Epidermal melanocyte (primary cell): ENCODE results near the gene MOXD1.
"Not testable (repeated sequence)": the region's sequence is repeated elsewhere in the genome, so short reads cannot be mapped to it uniquely, and the experiment has no call there.

Experiments used
- DNase-seq: peaks from one replicate; pipeline ENCODE4 v3.0.0; 2011; ENCODE audit warnings: low spot score; ENCODE audit not compliant: insufficient read length

The MOXD1 gene

GRCh38 chr6:132354517-132355167, 46.6 kb downstream of the MOXD1 start:
- no peak for DNase-seq

GRCh38 chr6:132351986-132352385, 49.3 kb downstream of the MOXD1 start:
- not testable (repeated sequence) for DNase-seq

- no peak for DNase-seq
Observed at GRCh38 chr6:132348231-132348630, 53.0 kb downstream of the MOXD1 start.

GRCh38 chr6:132344811-132345210, 56.5 kb downstream of the MOXD1 start:
- DNase-seq: no peak

GRCh38 chr6:132341646-132342045, 59.6 kb downstream of the MOXD1 start:
- no peak for DNase-seq

GRCh38 chr6:132334521-132334885, 66.8 kb downstream of the MOXD1 start:
- no peak for DNase-seq

- peak; percentile 26 for DNase-seq
Observed at GRCh38 chr6:132333639-132334520, 67.4 kb downstream of the MOXD1 start.

GRCh38 chr6:132330759-132331158, 70.5 kb downstream of the MOXD1 start:
- DNase-seq: no peak

GRCh38 chr6:132322398-132322797, 78.9 kb downstream of the MOXD1 start:
- DNase-seq: no peak

- DNase-seq: no peak
Observed at GRCh38 chr6:132320007-132320406, 81.3 kb downstream of the MOXD1 start.

- no peak for DNase-seq
Observed at GRCh38 chr6:132316970-132317369, 84.3 kb downstream of the MOXD1 start.

GRCh38 chr6:132314432-132314831, 86.8 kb downstream of the MOXD1 start:
- DNase-seq: no peak

- no peak for DNase-seq
Observed at GRCh38 chr6:132310921-132311320, 90.4 kb downstream of the MOXD1 start.

GRCh38 chr6:132310151-132310550, 91.1 kb downstream of the MOXD1 start:
- not testable (repeated sequence) for DNase-seq

GRCh38 chr6:132304891-132305305, 96.4 kb downstream of the MOXD1 start:
- no peak for DNase-seq

GRCh38 chr6:132300323-132300949, 100.8 kb downstream of the MOXD1 start:
- peak; percentile 37 for DNase-seq

GRCh38 chr6:132298344-132298949, 102.8 kb downstream of the MOXD1 start:
- DNase-seq: peak; percentile 21

GRCh38 chr6:132289756-132290155, 111.5 kb downstream of the MOXD1 start:
- DNase-seq: no peak

GRCh38 chr6:132287101-132287500, 114.2 kb downstream of the MOXD1 start:
- DNase-seq: no peak

GRCh38 chr6:132286298-132287019, 114.8 kb downstream of the MOXD1 start:
- no peak for DNase-seq
